HG03457 (cell line): ENCODE results near the gene GADD45A.

Source experiments
- ATAC-seq: cut with Tn5 transposase; IDR thresholded peaks from one replicate; pipeline ENCODE4 v1.9.1; 2021; ENCODE audit warnings: moderate number of reproducible peaks; ENCODE audit not compliant: unreplicated experiment

Gene GADD45A

GRCh38 chr1:67666636-67667035 is 18.4 kb upstream of the GADD45A start:
- no peak for ATAC-seq

- ATAC-seq: no peak
Measured at GRCh38 chr1:67668660-67669059, 16.3 kb upstream of the GADD45A start.

- ATAC-seq: no peak
Measured at GRCh38 chr1:67672260-67672803, 12.7 kb upstream of the GADD45A start.

- ATAC-seq: no peak
Measured at GRCh38 chr1:67673468-67674201, 11.4 kb upstream of the GADD45A start.

GRCh38 chr1:67674260-67675011 is 10.6 kb upstream of the GADD45A start:
- no peak for ATAC-seq

GRCh38 chr1:67675800-67676199 is 9.2 kb upstream of the GADD45A start:
- ATAC-seq: no peak

- no peak for ATAC-seq
Measured at GRCh38 chr1:67676287-67676686, 8.7 kb upstream of the GADD45A start.

- ATAC-seq: no peak
Measured at GRCh38 chr1:67676946-67677345, 8.1 kb upstream of the GADD45A start.

- ATAC-seq: no peak
Measured at GRCh38 chr1:67677408-67677807, 7.6 kb upstream of the GADD45A start.

GRCh38 chr1:67677930-67678329 is 7.1 kb upstream of the GADD45A start:
- ATAC-seq: no peak

- ATAC-seq: no peak
Measured at GRCh38 chr1:67679691-67680090, 5.3 kb upstream of the GADD45A start.

GRCh38 chr1:67680486-67680885 is 4.5 kb upstream of the GADD45A start:
- no peak for ATAC-seq

- no peak for ATAC-seq
Measured at GRCh38 chr1:67682659-67683197, 2.3 kb upstream of the GADD45A start.

GRCh38 chr1:67683316-67683715 is 1.7 kb upstream of the GADD45A start:
- no peak for ATAC-seq

GRCh38 chr1:67683766-67684525 is 1.1 kb upstream of the GADD45A start:
- ATAC-seq: no peak

- no peak for ATAC-seq
Measured at GRCh38 chr1:67684526-67685066, 405 bp upstream of the GADD45A start.

- ATAC-seq: peak; percentile 5
Measured at GRCh38 chr1:67685558-67686266, 711 bp downstream of the GADD45A start.

GRCh38 chr1:67686267-67687197 is 1.5 kb downstream of the GADD45A start:
- peak; percentile 15 for ATAC-seq

- no peak for ATAC-seq
Measured at GRCh38 chr1:67687198-67687545, 2.2 kb downstream of the GADD45A start.
